K562 (cell line): ENCODE data around the gene TRRAP. TPM values are rescaled to one million over a fixed set of nuclear protein-coding genes. Genes with fewer than 3 reads are reported as not detected.
A peak's percentile ranks its signal among the peaks of the same experiment; 100 is the strongest.

ENCODE experiments used
- ATAC-seq: fragments of 200-7000 bp; cut with Tn5 transposase; 3 replicates; pipeline ENCODE4 v1.9.1; 2020; ENCODE audit warnings: moderate library complexity
- BruUV-seq: library from RNA; stranded (reverse); fragments of 400-500 nt; replicated peaks from 2 replicates; lab custom pipeline; 2021; lab: Mats Ljungman, UMichigan
- CTCF ChIA-PET: fragments of 300-600 bp; formaldehyde crosslinking; extraction: SDS; loops from one replicate; lab custom pipeline; 2021; ENCODE audit warnings: low intra/inter-chr PET ratio; lab: Yijun Ruan, JAX
- POLR2A ChIA-PET: fragments of 300-600, 350-650 bp; sonication (Branson Sonifier 250); formaldehyde crosslinking; extraction: SDS; loops from one replicate; lab custom pipeline; 2021; ENCODE audit warnings: antibody characterized with exemption, inconsistent platforms; lab: Yijun Ruan, JAX
- DNase-seq, 4 experiments: peaks; one replicate each; pipeline versions ENCODE4 v3.0.0 to v3.0.0-alpha.2; 2011 to 2018; ENCODE audit warnings: low spot score in 3 of 4, mixed read lengths in 3 of 4; ENCODE audit errors: extremely low read depth in 1 of 4
- FAIRE-seq: peaks from 2 replicates; lab custom pipeline; 2011; peaks lifted over from hg19 to GRCh38; lab: Jason Lieb, UNC
- H2AFZ ChIP-seq: 2 replicates; pipeline ENCODE4 v1.6.0; 2011; ENCODE audit warnings: low read depth, low read length, control low read depth, inconsistent platforms
- H3K27ac ChIP-seq: fragments of 200-600 bp; 3 replicates; pipeline ENCODE4 v1.8.0; 2011; ENCODE audit warnings: low read depth, mild to moderate bottlenecking, control low read depth, inconsistent platforms, low read length, moderate library complexity, mixed read lengths; ENCODE audit errors: extremely low read depth
- H3K27me3 ChIP-seq, 2 experiments: fragments of 300-600 bp in 1 of 2; 2 replicates in 1 of 2; 3 replicates in 1 of 2; pipeline versions ENCODE4 v1.6.0 to v1.8.0; 2011; ENCODE audit warnings: inconsistent platforms in 2 of 2, low read length in 2 of 2, mild to moderate bottlenecking in 1 of 2, mixed read lengths in 1 of 2, moderate library complexity in 1 of 2; ENCODE audit not compliant: control insufficient read depth in 2 of 2, insufficient read depth in 2 of 2
- H3K36me3 ChIP-seq: fragments of 300-600 bp; 3 replicates; pipeline ENCODE4 v1.8.0; 2011; ENCODE audit warnings: mild to moderate bottlenecking, low read length, inconsistent platforms; ENCODE audit not compliant: control insufficient read depth, insufficient read depth
- H3K4me1 ChIP-seq, 2 experiments: fragments of 200-600 bp in 1 of 2; replicated peaks in 1 of 2; 2 replicates in 1 of 2; 3 replicates in 1 of 2; pipeline versions ENCODE4 v1.5.1 to v1.8.0; 2011; ENCODE audit warnings: inconsistent platforms in 2 of 2, low read length in 2 of 2, mild to moderate bottlenecking in 1 of 2, mixed read lengths in 1 of 2, moderate library complexity in 1 of 2; ENCODE audit not compliant: control insufficient read depth in 2 of 2, insufficient read depth in 2 of 2
- H3K4me2 ChIP-seq: 2 replicates; pipeline ENCODE4 v1.6.1; 2011; ENCODE audit warnings: low read length, control low read depth, inconsistent platforms, mixed read lengths; ENCODE audit not compliant: insufficient read depth
- H3K4me3 ChIP-seq: fragments of 200-600 bp; sonication (generic), shearing (Covaris generic); 2 replicates; pipeline ENCODE4 v1.5.1; 2016; ENCODE audit warnings: control low read depth, inconsistent platforms
- H3K79me2 ChIP-seq: fragments of 200-600 bp; 3 replicates; pipeline ENCODE4 v1.8.0; 2011; ENCODE audit warnings: low read length, inconsistent platforms; ENCODE audit not compliant: control insufficient read depth, insufficient read depth
- H3K9ac ChIP-seq, 2 experiments: 2 replicates each; pipeline versions ENCODE4 v1.6.0 to v1.6.1; 2011; ENCODE audit warnings: low read depth in 2 of 2, low read length in 2 of 2, control low read depth in 1 of 2, inconsistent platforms in 1 of 2, mild to moderate bottlenecking in 1 of 2, mixed read lengths in 1 of 2; ENCODE audit not compliant: insufficient read depth in 1 of 2
- H3K9me1 ChIP-seq: one replicate; pipeline ENCODE4 v1.6.0; 2011; ENCODE audit warnings: inconsistent platforms, mild to moderate bottlenecking, low read length, moderate library complexity; ENCODE audit not compliant: control insufficient read depth, insufficient read depth
- H3K9me3 ChIP-seq: replicated peaks from 2 replicates; pipeline ENCODE4 v1.5.1; 2011; ENCODE audit warnings: low read depth, low read length, inconsistent platforms; ENCODE audit not compliant: control insufficient read depth, insufficient read depth
- H4K20me1 ChIP-seq: replicated peaks from 2 replicates; pipeline ENCODE4 v1.6.1; 2011; ENCODE audit warnings: low read length, inconsistent platforms, mixed read lengths; ENCODE audit not compliant: control insufficient read depth, insufficient read depth
- ARNT ChIP-seq, 2 experiments: fragments of 450-650 bp; IDR thresholded peaks; 2 replicates each; pipeline ENCODE4 v1.6.1; 2016; ENCODE audit warnings: mild to moderate bottlenecking in 1 of 2
- CBFB ChIP-seq: sonication (generic); formaldehyde crosslinking; IDR thresholded peaks from 2 replicates; pipeline ENCODE4 v1.4.0; 2020; ENCODE audit warnings: mild to moderate bottlenecking, missing genetic modification reagents
- TEAD4 ChIP-seq, 2 experiments: sonication (generic) in 1 of 2; formaldehyde crosslinking in 1 of 2; IDR thresholded peaks; 2 replicates each; pipeline versions ENCODE4 v1.6.1 to v1.8.0; 2012 to 2022; ENCODE audit warnings: borderline replicate concordance in 1 of 2, inconsistent platforms in 1 of 2, low read length in 1 of 2, mild to moderate bottlenecking in 1 of 2, missing genetic modification reagents in 1 of 2
- ZNF407 ChIP-seq: fragments of 450-650 bp; IDR thresholded peaks from 2 replicates; pipeline ENCODE4 v1.6.1; 2016; ENCODE audit warnings: low read depth
- WGBS: fragments of 100-300 bp; shearing (Covaris generic); methylation state at CpG from one replicate; pipeline ENCODE4 v1.1.6; 2016; ENCODE audit warnings: low coverage, mixed read lengths; ENCODE audit not compliant: insufficient coverage; ENCODE audit errors: missing lambda C conversion rate; 5-methylcytosine and 5-hydroxymethylcytosine counted together
- in situ Hi-C: fragments of 300-500 bp; cut with MboI; formaldehyde crosslinking; loops from 4 replicates; pipeline ENCODE4 v1.15.0; 2018; ENCODE audit warnings: inconsistent platforms, mixed read lengths
- intact Hi-C: fragments of 100-400 bp; cut with micrococcal nuclease; formaldehyde crosslinking; loops from 2 replicates; pipeline ENCODE4 v1.14.2; 2022
- polyA plus RNA-seq, 8 experiments: library from polyadenylated mRNA; depleted of rRNA in 4 of 8; stranded (reverse) in 5 of 8; unstranded in 3 of 8; fragments of >200 nt; fragmentation: Nextera tagmentation in 2 of 8; fragmentation: Illumina TruSeq in 1 of 8; extraction: Ambion mirVana in 2 of 8; extraction: Trizol in 1 of 8; gene quantifications; 2 replicates each; pipeline versions ENCODE4 v1.2.1 to v1.2.3, GENCODE V29; 2011 to 2014; ENCODE audit warnings: inconsistent platforms in 1 of 8, missing spikeins in 1 of 8
- total RNA-seq, 7 experiments: library from RNA; depleted of rRNA in 6 of 7; stranded (reverse); fragments of >200 nt in 6 of 7; fragmentation: Illumina TruSeq in 2 of 7; extraction: Trizol in 2 of 7; gene quantifications; 2 replicates each; pipeline versions ENCODE4 v1.2.1 to v1.2.3, GENCODE V29; 2011 to 2021; ENCODE audit warnings: low replicate concordance in 1 of 7

The TRRAP gene
- total and polyA plus RNA-seq, 9 of the 15 experiments (the other 6 are each of a cell fraction or from before 2014, with no cell fraction given) = 1.3 to 47.2 (median 9.7) TPM

- no peaks in the 10 kb centered on the region for H3K36me3 ChIP-seq
- no peak for ATAC-seq
- H3K9ac ChIP-seq = peak overlapping the region in 1 of 2 experiments; percentile 24; a peak in 1 of 4 replicates
- DNase-seq = no peak
- 19% methylated on average over 17 of the region's 17 CpGs for WGBS
- intact Hi-C loops = no loop called here
- ChIA-PET POLR2A (no interaction called here), CTCF (no interaction called here)
- no peaks in the 10 kb centered on the region for H3K9me1 ChIP-seq
- no peaks in the 10 kb centered on the region for H3K79me2 ChIP-seq
- peaks cover 18 to 42% of the 10 kb centered on the region in 2 experiments; a peak in 4 of 5 replicates for H3K27me3 ChIP-seq
- no peak overlapping the region for H3K4me2 ChIP-seq
- no peaks in the 10 kb centered on the region for H3K9me3 ChIP-seq
- BruUV-seq = no TSS peak
- in situ Hi-C loops = no loop called here
- no peak for FAIRE-seq
- peaks cover 0 to 22% of the 10 kb centered on the region in 2 experiments; a peak in 2 of 5 replicates for H3K4me1 ChIP-seq
- no peak overlapping the region for H2AFZ ChIP-seq
- H3K27ac ChIP-seq = no peak overlapping the region
- 0 out of 2 replicates have a peak, but pooled peaks cover 7% of the 10 kb centered on the region for H4K20me1 ChIP-seq
- TF ChIP-seq ARNT (IDR thresholded peaks at IDR 0.05) = no peak
- TF ChIP-seq CBFB (CRISPR knock-in tag) = 0 out of 2 replicates have a peak, but pooled peaks have one; percentile 31
- no peak overlapping the region for H3K4me3 ChIP-seq
These were observed 7.4 kb upstream of the TRRAP start for GRCh38 chr7:98870807-98871491.

GRCh38 chr7:98872328-98872924 is 5.9 kb upstream of the TRRAP start:
- FAIRE-seq (peak; percentile 79), ATAC-seq (peak; percentile 79), DNase-seq (peak; percentile 44 to 64 (median 54))
- 16% methylated on average over 7 of the region's 7 CpGs for WGBS
- ChIA-PET CTCF (interaction anchor here (0.7 kb wide), 1 partner anchor 142 kb away, joined by 3 read pairs; no protein-coding TSS in a partner anchor), POLR2A (interaction anchor here (1.2 kb wide), 1 partner anchor 12 kb away, joined by 5 read pairs; no protein-coding TSS in a partner anchor)
- Histone ChIP-seq H3K4me1 (peaks cover 0 to 26% of the 10 kb centered on the region in 2 experiments; a peak in 2 of 5 replicates), H3K4me2 (no peak overlapping the region), H3K79me2 (no peaks in the 10 kb centered on the region), H3K27ac (no peak overlapping the region), H3K27me3 (peaks cover 9 to 28% of the 10 kb centered on the region in 2 experiments; a peak in 4 of 5 replicates), H2AFZ (no peak overlapping the region), H3K36me3 (no peaks in the 10 kb centered on the region), H3K9me1 (no peaks in the 10 kb centered on the region), H3K9me3 (no peaks in the 10 kb centered on the region), H3K9ac (no peak overlapping the region), H4K20me1 (0 out of 2 replicates have a peak, but pooled peaks cover 7% of the 10 kb centered on the region), H3K4me3 (no peak overlapping the region)
- in situ Hi-C loops (no loop called here), intact Hi-C loops (no loop called here)
- no TSS peak for BruUV-seq
- TF ChIP-seq ZNF407 (no peak), TEAD4 (IDR thresholded peaks at IDR 0.05; ENCODE audit: low read length) (peak; percentile 20; the same call in 1 of the 2 replicates), TEAD4 (CRISPR knock-in tag; IDR thresholded peaks at IDR 0.05; ENCODE audit: borderline replicate concordance) (no peak)
